GM12878 (cell line): ENCODE measurements around the gene DCUN1D4.

ENCODE experiments used
- CHD2 ChIP-seq: IDR thresholded peaks from 2 replicates; pipeline ENCODE4 v1.6.1; 2011; ENCODE audit warnings: low read depth, low read length, improper control_type of control experiment, borderline replicate concordance
- CUX1 ChIP-seq: IDR thresholded peaks from 2 replicates; pipeline ENCODE4 v1.6.1; 2012; ENCODE audit warnings: improper control_type of control experiment, low read depth, low read length; ENCODE audit not compliant: insufficient replicate concordance
- EZH2 ChIP-seq: IDR thresholded peaks from 2 replicates; pipeline ENCODE4 v1.6.1; 2012; ENCODE audit warnings: low read depth, mild to moderate bottlenecking, control low read depth, inconsistent platforms, low read length, borderline replicate concordance; ENCODE audit not compliant: control insufficient read depth
- RAD21 ChIP-seq: IDR thresholded peaks from 2 replicates; pipeline ENCODE4 v1.6.1; 2011; ENCODE audit warnings: mild to moderate bottlenecking, low read depth, low read length, moderate library complexity; ENCODE audit not compliant: insufficient read depth
- TF ChIP-seq, protein P1 (sequence below): fragments of 450-650 bp; IDR thresholded peaks from 2 replicates; pipeline ENCODE4 v1.6.1; 2018; ENCODE audit warnings: borderline replicate concordance, mild to moderate bottlenecking; ENCODE audit not compliant: partially characterized antibody

DNA sequence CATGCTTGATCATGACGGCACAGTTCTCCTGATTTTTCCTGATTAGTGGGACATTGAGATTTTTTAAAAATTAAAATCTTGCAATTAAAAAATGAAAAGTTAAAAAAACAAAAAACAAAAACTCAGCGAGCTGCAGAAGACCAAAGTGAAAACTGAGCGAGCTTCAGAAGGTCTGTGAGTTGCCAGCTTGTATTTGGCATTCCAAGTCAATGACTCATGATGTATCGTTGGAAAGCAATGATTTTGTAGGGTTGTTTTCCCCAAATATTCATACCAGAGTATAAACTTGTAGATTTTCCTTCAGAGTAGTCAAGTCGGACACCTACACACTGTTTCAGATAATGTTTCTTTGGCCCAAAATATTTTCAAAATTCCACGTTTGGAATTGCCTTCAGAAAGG, 100.3 kb downstream of the DCUN1D4 start:
- no peak for TF ChIP-seq CHD2
- TF ChIP-seq CUX1, result no peak
- no peak for TF ChIP-seq EZH2
- TF ChIP-seq, protein P1, sequence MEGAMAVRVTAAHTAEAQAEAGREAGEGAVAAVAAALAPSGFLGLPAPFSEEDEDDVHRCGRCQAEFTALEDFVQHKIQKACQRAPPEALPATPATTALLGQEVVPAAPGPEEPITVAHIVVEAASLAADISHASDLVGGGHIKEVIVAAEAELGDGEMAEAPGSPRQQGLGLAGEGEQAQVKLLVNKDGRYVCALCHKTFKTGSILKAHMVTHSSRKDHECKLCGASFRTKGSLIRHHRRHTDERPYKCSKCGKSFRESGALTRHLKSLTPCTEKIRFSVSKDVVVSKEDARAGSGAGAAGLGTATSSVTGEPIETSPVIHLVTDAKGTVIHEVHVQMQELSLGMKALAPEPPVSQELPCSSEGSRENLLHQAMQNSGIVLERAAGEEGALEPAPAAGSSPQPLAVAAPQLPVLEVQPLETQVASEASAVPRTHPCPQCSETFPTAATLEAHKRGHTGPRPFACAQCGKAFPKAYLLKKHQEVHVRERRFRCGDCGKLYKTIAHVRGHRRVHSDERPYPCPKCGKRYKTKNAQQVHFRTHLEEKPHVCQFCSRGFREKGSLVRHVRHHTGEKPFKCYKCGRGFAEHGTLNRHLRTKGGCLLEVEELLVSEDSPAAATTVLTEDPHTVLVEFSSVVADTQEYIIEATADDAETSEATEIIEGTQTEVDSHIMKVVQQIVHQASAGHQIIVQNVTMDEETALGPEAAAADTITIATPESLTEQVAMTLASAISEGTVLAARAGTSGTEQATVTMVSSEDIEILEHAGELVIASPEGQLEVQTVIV, result no peak
- TF ChIP-seq RAD21, result no peak
